ENCODE results near the gene CT47A1. TPM values are rescaled to one million over a fixed set of nuclear protein-coding genes. Genes with fewer than 3 reads are reported as not detected.

The CT47A1 gene
- total and polyA plus RNA-seq, 10 of the 15 experiments (the other 5 are each of a cell fraction or from before 2014, with no cell fraction given), result not detected

DNA sequence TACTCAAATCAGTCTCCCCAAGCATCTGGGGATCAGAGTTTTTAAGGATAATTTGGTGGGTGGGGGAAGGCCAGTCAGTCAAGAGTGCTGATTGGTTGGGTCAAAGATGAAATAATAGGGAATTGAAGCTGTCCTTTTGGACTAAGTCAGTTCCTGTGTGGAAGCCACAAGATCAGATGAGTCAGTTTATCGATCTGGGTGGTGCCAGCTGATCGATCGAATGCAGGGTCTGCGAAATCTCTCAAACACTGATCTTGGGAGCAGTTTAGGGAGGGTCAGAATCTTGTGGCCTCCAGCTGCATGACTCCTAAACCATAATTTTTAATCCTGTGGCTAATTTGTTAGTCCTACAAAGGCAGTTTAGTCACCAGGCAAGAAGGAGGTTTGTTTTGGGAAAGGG lies 44.5 kb upstream of the CT47A1 start:
- WGBS (ENCODE audit: insufficient coverage, insufficient replicate concordance, low lambda C conversion rate, missing lambda C conversion rate), result 46% methylated on average over 4 of the region's 4 CpGs
- Histone ChIP-seq H3K36me3 (ENCODE audit: control insufficient read depth in 2 of 2, insufficient read depth in 2 of 2, low read length in 1 of 2) (no peaks in the 10 kb centered on the region), H3K27ac (ENCODE audit: control insufficient read depth, insufficient read depth) (no peak overlapping the region), H3K4me2 (ENCODE audit: control insufficient read depth, insufficient read depth) (no peak overlapping the region), H3K9me3 (replicated peaks; ENCODE audit: control insufficient read depth, insufficient read depth, low read length) (no peaks in the 10 kb centered on the region), H4K20me1 (ENCODE audit: control insufficient read depth, insufficient read depth) (no peaks in the 10 kb centered on the region), H3K27me3 (replicated peaks in 1 of 2; ENCODE audit: control insufficient read depth in 2 of 2, insufficient read depth in 2 of 2, low read length in 1 of 2) (no peaks in the 10 kb centered on the region), H3K4me1 (ENCODE audit: control insufficient read depth, insufficient read depth, low read length) (no peaks in the 10 kb centered on the region), H3K9ac (ENCODE audit: control insufficient read depth, insufficient read depth, low read length) (no peak overlapping the region), H3K4me3 (no peak overlapping the region), H3K79me2 (ENCODE audit: control insufficient read depth, insufficient read depth, low read length) (no peaks in the 10 kb centered on the region), H2AFZ (ENCODE audit: control insufficient read depth, low read depth, low read length) (no peak overlapping the region)
- ChIA-PET POLR2A (no interaction called here), CTCF (no interaction called here), SMC1A (ENCODE audit: uncharacterized antibody, unreplicated experiment) (no interaction called here), RAD21 (ENCODE audit: unreplicated experiment) (no interaction called here)
- no peak for ATAC-seq
- intact Hi-C loops (cut with micrococcal nuclease; ENCODE audit: unreplicated experiment) (no loop called here), in situ Hi-C loops (cut with MboI) (no loop called here)
- no peak for DNase-seq (ENCODE audit: low read depth, low spot score)
- no peak for FAIRE-seq
- no TSS peak for BruUV-seq (replicated peaks)
- TF ChIP-seq MYC (IDR thresholded peaks at IDR 0.05; ENCODE audit: insufficient read depth, insufficient read length, insufficient replicate concordance, low read length, severe bottlenecking) (no peak), STAT1 (conservative IDR thresholded peaks at IDR 0.05) (no peak), SMAD5 (IDR thresholded peaks at IDR 0.05; ENCODE audit: low read depth) (no peak), BHLHE40 (IDR thresholded peaks at IDR 0.05; ENCODE audit: borderline replicate concordance in 1 of 2, low read depth in 2 of 2, low read length in 1 of 2) (no peak), NRF1 (conservative IDR thresholded peaks at IDR 0.05; ENCODE audit: low read depth, low read length) (no peak), ZNF274 (IDR thresholded peaks at IDR 0.05; ENCODE audit: insufficient read depth, insufficient read length) (no peak), FOXK2 (IDR thresholded peaks at IDR 0.05) (no peak), IKZF1 (conservative IDR thresholded peaks at IDR 0.05) (no peak), ZZZ3 (IDR thresholded peaks at IDR 0.05; ENCODE audit: control insufficient read depth, insufficient read length, low read depth) (no peak), ZSCAN29 (IDR thresholded peaks at IDR 0.05) (no peak), GABPA (IDR thresholded peaks at IDR 0.05; ENCODE audit: low read depth) (no peak), FOS (IDR thresholded peaks at IDR 0.05; ENCODE audit: borderline replicate concordance, extremely low read depth, insufficient read length) (no peak), ATF7 (IDR thresholded peaks at IDR 0.05; ENCODE audit: low read depth) (no peak), ZNF217 (IDR thresholded peaks at IDR 0.05) (no peak)
- TF ChIP-seq, protein P1, sequence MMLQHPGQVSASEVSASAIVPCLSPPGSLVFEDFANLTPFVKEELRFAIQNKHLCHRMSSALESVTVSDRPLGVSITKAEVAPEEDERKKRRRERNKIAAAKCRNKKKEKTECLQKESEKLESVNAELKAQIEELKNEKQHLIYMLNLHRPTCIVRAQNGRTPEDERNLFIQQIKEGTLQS (IDR thresholded peaks at IDR 0.05; ENCODE audit: borderline replicate concordance, extremely low read depth, low read depth, low read length), result no peak
- TF ChIP-seq, protein P2, sequence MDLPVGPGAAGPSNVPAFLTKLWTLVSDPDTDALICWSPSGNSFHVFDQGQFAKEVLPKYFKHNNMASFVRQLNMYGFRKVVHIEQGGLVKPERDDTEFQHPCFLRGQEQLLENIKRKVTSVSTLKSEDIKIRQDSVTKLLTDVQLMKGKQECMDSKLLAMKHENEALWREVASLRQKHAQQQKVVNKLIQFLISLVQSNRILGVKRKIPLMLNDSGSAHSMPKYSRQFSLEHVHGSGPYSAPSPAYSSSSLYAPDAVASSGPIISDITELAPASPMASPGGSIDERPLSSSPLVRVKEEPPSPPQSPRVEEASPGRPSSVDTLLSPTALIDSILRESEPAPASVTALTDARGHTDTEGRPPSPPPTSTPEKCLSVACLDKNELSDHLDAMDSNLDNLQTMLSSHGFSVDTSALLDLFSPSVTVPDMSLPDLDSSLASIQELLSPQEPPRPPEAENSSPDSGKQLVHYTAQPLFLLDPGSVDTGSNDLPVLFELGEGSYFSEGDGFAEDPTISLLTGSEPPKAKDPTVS (IDR thresholded peaks at IDR 0.05; ENCODE audit: low read depth, low read length), result no peak
- TF ChIP-seq, protein P3, sequence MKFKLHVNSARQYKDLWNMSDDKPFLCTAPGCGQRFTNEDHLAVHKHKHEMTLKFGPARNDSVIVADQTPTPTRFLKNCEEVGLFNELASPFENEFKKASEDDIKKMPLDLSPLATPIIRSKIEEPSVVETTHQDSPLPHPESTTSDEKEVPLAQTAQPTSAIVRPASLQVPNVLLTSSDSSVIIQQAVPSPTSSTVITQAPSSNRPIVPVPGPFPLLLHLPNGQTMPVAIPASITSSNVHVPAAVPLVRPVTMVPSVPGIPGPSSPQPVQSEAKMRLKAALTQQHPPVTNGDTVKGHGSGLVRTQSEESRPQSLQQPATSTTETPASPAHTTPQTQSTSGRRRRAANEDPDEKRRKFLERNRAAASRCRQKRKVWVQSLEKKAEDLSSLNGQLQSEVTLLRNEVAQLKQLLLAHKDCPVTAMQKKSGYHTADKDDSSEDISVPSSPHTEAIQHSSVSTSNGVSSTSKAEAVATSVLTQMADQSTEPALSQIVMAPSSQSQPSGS (IDR thresholded peaks at IDR 0.05; ENCODE audit: low read length), result no peak
- TF ChIP-seq, protein P4, sequence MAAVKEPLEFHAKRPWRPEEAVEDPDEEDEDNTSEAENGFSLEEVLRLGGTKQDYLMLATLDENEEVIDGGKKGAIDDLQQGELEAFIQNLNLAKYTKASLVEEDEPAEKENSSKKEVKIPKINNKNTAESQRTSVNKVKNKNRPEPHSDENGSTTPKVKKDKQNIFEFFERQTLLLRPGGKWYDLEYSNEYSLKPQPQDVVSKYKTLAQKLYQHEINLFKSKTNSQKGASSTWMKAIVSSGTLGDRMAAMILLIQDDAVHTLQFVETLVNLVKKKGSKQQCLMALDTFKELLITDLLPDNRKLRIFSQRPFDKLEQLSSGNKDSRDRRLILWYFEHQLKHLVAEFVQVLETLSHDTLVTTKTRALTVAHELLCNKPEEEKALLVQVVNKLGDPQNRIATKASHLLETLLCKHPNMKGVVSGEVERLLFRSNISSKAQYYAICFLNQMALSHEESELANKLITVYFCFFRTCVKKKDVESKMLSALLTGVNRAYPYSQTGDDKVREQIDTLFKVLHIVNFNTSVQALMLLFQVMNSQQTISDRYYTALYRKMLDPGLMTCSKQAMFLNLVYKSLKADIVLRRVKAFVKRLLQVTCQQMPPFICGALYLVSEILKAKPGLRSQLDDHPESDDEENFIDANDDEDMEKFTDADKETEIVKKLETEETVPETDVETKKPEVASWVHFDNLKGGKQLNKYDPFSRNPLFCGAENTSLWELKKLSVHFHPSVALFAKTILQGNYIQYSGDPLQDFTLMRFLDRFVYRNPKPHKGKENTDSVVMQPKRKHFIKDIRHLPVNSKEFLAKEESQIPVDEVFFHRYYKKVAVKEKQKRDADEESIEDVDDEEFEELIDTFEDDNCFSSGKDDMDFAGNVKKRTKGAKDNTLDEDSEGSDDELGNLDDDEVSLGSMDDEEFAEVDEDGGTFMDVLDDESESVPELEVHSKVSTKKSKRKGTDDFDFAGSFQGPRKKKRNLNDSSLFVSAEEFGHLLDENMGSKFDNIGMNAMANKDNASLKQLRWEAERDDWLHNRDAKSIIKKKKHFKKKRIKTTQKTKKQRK (IDR thresholded peaks at IDR 0.05; ENCODE audit: low read depth, low read length), result no peak

Data from GM12878 (cell line).